HL-60 (cell line): Measurements from ENCODE around the gene TULP4.

Source experiments
- DNase-seq, 2 experiments: peaks; one replicate each; pipeline ENCODE4 v3.0.0-alpha.2; 2010 to 2020; ENCODE audit warnings: low read depth in 1 of 2, low spot score in 1 of 2
- H3K27ac ChIP-seq: fragments of 250-450 bp; sonication (Bioruptor Pico); replicated peaks from 2 replicates; pipeline ENCODE4 v1.5.1; 2020; ENCODE audit warnings: mild to moderate bottlenecking, moderate library complexity
- H3K27me3 ChIP-seq: fragments of 250-450 bp; sonication (Bioruptor Pico); 2 replicates; pipeline ENCODE4 v1.5.1; 2021; ENCODE audit warnings: mild to moderate bottlenecking, moderate library complexity; ENCODE audit not compliant: insufficient read depth, poor library complexity, severe bottlenecking
- H3K4me3 ChIP-seq: replicated peaks from 2 replicates; pipeline ENCODE4 v1.5.1; 2011; ENCODE audit warnings: mild to moderate bottlenecking, control low read depth, low read length; ENCODE audit not compliant: insufficient read depth
- GABPA ChIP-seq: IDR thresholded peaks from 2 replicates; pipeline ENCODE4 v1.6.1; 2012; ENCODE audit warnings: low read depth
- POLR2AphosphoS5 ChIP-seq: IDR thresholded peaks from 2 replicates; pipeline ENCODE4 v1.6.1; 2012; ENCODE audit warnings: low read depth
- REST ChIP-seq: IDR thresholded peaks from 2 replicates; pipeline ENCODE4 v1.6.1; 2012; ENCODE audit warnings: low read depth; ENCODE audit not compliant: insufficient replicate concordance
- SPI1 ChIP-seq: IDR thresholded peaks from 2 replicates; pipeline ENCODE4 v1.6.1; 2012; ENCODE audit warnings: low read depth, mild to moderate bottlenecking, borderline replicate concordance
- TF ChIP-seq, protein P1 (sequence below): IDR thresholded peaks from one replicate; pipeline ENCODE4 v1.5.1; 2011; ENCODE audit warnings: low read length, control low read depth, inconsistent platforms; ENCODE audit not compliant: insufficient read depth

TULP4 gene

DNA sequence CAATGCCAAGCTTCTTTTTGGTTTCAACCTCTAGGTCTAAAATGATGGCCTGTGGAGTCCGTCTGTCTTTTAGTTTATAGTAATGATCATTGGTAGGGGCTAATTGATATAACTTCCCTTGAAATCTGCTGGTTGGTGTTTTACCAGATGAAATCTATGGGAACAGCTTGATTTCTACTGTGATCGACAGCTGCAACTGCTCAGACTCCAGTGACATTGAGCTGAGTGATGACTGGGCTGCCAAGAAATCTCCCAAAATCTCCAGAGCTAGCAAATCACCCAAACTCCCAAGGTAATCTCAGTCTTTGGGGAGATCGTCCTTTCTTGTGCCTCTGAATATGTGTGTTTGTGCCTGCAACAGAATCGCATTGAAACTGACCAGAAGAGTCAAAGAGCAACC lies 177.2 kb downstream of the TULP4 start:
- Histone ChIP-seq H3K27me3 (no peaks in the 10 kb centered on the region), H3K4me3 (no peak overlapping the region), H3K27ac (no peak overlapping the region)
- no peak for TF ChIP-seq SPI1
- TF ChIP-seq POLR2AphosphoS5 = no peak
- TF ChIP-seq, protein P1, sequence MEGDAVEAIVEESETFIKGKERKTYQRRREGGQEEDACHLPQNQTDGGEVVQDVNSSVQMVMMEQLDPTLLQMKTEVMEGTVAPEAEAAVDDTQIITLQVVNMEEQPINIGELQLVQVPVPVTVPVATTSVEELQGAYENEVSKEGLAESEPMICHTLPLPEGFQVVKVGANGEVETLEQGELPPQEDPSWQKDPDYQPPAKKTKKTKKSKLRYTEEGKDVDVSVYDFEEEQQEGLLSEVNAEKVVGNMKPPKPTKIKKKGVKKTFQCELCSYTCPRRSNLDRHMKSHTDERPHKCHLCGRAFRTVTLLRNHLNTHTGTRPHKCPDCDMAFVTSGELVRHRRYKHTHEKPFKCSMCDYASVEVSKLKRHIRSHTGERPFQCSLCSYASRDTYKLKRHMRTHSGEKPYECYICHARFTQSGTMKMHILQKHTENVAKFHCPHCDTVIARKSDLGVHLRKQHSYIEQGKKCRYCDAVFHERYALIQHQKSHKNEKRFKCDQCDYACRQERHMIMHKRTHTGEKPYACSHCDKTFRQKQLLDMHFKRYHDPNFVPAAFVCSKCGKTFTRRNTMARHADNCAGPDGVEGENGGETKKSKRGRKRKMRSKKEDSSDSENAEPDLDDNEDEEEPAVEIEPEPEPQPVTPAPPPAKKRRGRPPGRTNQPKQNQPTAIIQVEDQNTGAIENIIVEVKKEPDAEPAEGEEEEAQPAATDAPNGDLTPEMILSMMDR = no peak
- no peak for TF ChIP-seq REST
- no peak for TF ChIP-seq GABPA
- DNase-seq = no peak

DNA sequence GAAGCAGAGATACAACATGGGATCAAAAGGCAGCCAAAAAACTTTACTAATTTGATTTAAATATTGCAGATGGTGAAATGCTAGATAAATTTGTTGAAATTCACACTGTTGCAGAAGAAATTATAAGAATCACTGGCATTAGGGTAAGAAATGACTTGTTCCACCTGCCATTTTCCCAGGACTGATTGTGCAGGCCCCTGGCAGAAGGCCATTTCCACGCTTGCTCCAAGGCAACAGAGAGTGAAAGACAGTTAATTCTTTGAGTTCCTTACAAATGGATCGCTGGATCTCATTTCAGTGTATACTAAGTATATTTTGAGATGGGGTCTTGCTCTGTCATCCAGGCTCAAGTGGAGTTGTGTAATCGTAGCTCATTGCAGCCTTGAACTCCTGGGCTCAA lies 180.6 kb downstream of the TULP4 start:
- no peak overlapping the region for H3K4me3 ChIP-seq
- DNase-seq = no peak
- H3K27me3 ChIP-seq = no peaks in the 10 kb centered on the region
- TF ChIP-seq POLR2AphosphoS5 (no peak), GABPA (no peak), SPI1 (no peak), REST (no peak)
- TF ChIP-seq, protein P1 = no peak
- no peak overlapping the region for H3K27ac ChIP-seq

GRCh38 chr6:158496700-158497099 lies 184.4 kb downstream of the TULP4 start:
- H3K4me3 ChIP-seq = no peak overlapping the region
- DNase-seq = no peak
- no peaks in the 10 kb centered on the region for H3K27me3 ChIP-seq
- TF ChIP-seq, protein P1 = no peak
- TF ChIP-seq GABPA = no peak
- TF ChIP-seq SPI1 = no peak
- no peak for TF ChIP-seq REST
- no peak for TF ChIP-seq POLR2AphosphoS5
- H3K27ac ChIP-seq = no peak overlapping the region
